Esophagus squamous epithelium (tissue), 4 donors: ENCODE measurements around the gene FUBP3.

Experiments
- POLR2A ChIP-seq, 4 donors: fragments of 450-650 bp; IDR thresholded peaks; one replicate each; pipeline ENCODE4 v1.6.1; 2017; ENCODE audit warnings: antibody characterized with exemption in 4 of 4, mild to moderate bottlenecking in 4 of 4, moderate library complexity in 3 of 4
- TF ChIP-seq, protein P1 (sequence below), 6 experiments: fragments of 450-650 bp in 4 of 6; fragments of 200-600 bp in 2 of 6; sonication (generic) in 2 of 6; IDR thresholded peaks; one replicate each; pipeline ENCODE4 v1.5.1; 2016 to 2019; ENCODE audit warnings: antibody characterized with exemption in 6 of 6, mild to moderate bottlenecking in 4 of 6, moderate library complexity in 4 of 6

DNA sequence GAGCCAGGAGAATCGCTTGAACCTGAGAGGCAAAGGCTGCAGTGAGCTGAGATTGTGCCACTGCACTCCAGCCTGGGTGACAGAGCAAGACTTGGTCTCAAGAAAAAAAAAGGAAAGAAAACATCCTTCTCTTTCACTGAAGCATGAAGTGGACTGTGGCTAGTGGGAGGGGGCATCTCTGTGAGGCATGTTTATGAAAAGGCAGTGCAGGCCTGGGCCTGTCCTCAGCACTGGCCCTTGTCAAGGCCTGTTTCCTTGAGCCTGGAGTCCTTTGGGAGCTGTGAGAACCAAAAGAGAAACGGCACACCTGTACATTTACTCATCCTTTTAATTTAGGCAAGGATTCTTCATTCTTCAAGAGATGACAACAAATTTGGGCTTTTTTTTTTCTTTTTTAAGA lies 18.3 kb upstream of the FUBP3 start:
- TF ChIP-seq, protein P1, sequence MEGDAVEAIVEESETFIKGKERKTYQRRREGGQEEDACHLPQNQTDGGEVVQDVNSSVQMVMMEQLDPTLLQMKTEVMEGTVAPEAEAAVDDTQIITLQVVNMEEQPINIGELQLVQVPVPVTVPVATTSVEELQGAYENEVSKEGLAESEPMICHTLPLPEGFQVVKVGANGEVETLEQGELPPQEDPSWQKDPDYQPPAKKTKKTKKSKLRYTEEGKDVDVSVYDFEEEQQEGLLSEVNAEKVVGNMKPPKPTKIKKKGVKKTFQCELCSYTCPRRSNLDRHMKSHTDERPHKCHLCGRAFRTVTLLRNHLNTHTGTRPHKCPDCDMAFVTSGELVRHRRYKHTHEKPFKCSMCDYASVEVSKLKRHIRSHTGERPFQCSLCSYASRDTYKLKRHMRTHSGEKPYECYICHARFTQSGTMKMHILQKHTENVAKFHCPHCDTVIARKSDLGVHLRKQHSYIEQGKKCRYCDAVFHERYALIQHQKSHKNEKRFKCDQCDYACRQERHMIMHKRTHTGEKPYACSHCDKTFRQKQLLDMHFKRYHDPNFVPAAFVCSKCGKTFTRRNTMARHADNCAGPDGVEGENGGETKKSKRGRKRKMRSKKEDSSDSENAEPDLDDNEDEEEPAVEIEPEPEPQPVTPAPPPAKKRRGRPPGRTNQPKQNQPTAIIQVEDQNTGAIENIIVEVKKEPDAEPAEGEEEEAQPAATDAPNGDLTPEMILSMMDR (IDR thresholded peaks at IDR 0.05), result no peak
- TF ChIP-seq POLR2A (IDR thresholded peaks at IDR 0.05), result no peak
